Gastrocnemius medialis (tissue), 4 donors: ENCODE measurements around the gene PRR16. TPM values are rescaled to one million over a fixed set of nuclear protein-coding genes. Genes with fewer than 3 reads are reported as not detected.

ENCODE experiments used
- ATAC-seq, 2 donors: fragments of 150-250 bp; one replicate each; pipeline ENCODE4 v1.9.1; 2016
- DNase-seq, 2 donors: peaks; one replicate each; pipeline ENCODE4 v3.0.0-alpha.2; 2019
- H3K27ac ChIP-seq, 4 donors: fragments of 200-600 bp; sonication (generic); 1 replicate in 1 of 4; 2 replicates in 3 of 4; pipeline ENCODE4 v1.5.1; 2016 to 2018; ENCODE audit warnings: mild to moderate bottlenecking in 2 of 4, moderate library complexity in 1 of 4
- H3K27me3 ChIP-seq, 3 donors: fragments of 200-600 bp; sonication (generic) in 2 of 3; 1 replicate in 1 of 3; 2 replicates in 2 of 3; pipeline versions ENCODE4 v1.5.1 to v1.6.0; 2016 to 2019; ENCODE audit warnings: mild to moderate bottlenecking in 1 of 3, moderate library complexity in 1 of 3
- H3K36me3 ChIP-seq, 2 donors: fragments of 200-600 bp; sonication (generic) in 1 of 2; one replicate each; pipeline ENCODE4 v1.5.1; 2017 to 2018
- H3K4me1 ChIP-seq, 2 donors: fragments of 200-600 bp; sonication (generic) in 1 of 2; one replicate each; pipeline ENCODE4 v1.5.1; 2016 to 2017; ENCODE audit warnings: mild to moderate bottlenecking in 2 of 2
- H3K4me3 ChIP-seq, 4 donors: fragments of 200-600 bp; sonication (generic) in 3 of 4; 1 replicate in 1 of 4; 2 replicates in 3 of 4; pipeline ENCODE4 v1.5.1; 2016 to 2019; ENCODE audit warnings: mild to moderate bottlenecking in 2 of 4
- H3K9me3 ChIP-seq, 3 donors: fragments of 200-600 bp; sonication (generic) in 2 of 3; 1 replicate in 1 of 3; 2 replicates in 2 of 3; pipeline ENCODE4 v1.5.1; 2016 to 2019
- CTCF ChIP-seq, 5 experiments: fragments of 450-650 bp in 3 of 5; fragments of 200-600 bp in 2 of 5; sonication (generic) in 2 of 5; IDR thresholded peaks in 4 of 5; conservative IDR thresholded peaks in 1 of 5; 1 replicate in 4 of 5; 2 replicates in 1 of 5; pipeline ENCODE4 v1.5.1; 2016 to 2019; ENCODE audit warnings: antibody characterized with exemption in 5 of 5, mild to moderate bottlenecking in 3 of 5, moderate library complexity in 3 of 5
- POLR2A ChIP-seq, 2 donors: fragments of 450-650 bp; IDR thresholded peaks; one replicate each; pipeline ENCODE4 v1.6.1; 2017; ENCODE audit warnings: antibody characterized with exemption in 2 of 2, mild to moderate bottlenecking in 2 of 2, moderate library complexity in 2 of 2
- in situ Hi-C, 4 donors: fragments of 200-750 bp; cut with MboI; loops; one replicate each; pipeline versions ENCODE4 v1.15.0 to v1.8.0; 2017; ENCODE audit warnings: low sequenced_read_pairs in 4 of 4
- intact Hi-C: fragments of 100-400 bp; cut with DNase I; formaldehyde crosslinking; loops from one replicate; pipeline ENCODE4 v1.15.1; 2023; ENCODE audit warnings: low total_unique reads
- total RNA-seq, 4 donors: library from RNA; depleted of rRNA; stranded (reverse); fragments of >200 nt; gene quantifications; one replicate each; pipeline versions ENCODE4 v1.1.0 to v1.2.3, GENCODE V29; 2016

Gene PRR16
- total RNA-seq, 4 donors from 2014 or later: 0.66 to 3.9 (median 2.6) TPM

GRCh38 chr5:120576588-120576987, 112.5 kb downstream of the PRR16 start:
- no peak for TF ChIP-seq POLR2A (IDR thresholded peaks at IDR 0.05)
- TF ChIP-seq CTCF (IDR thresholded peaks at IDR 0.05 in 4 of 5, conservative IDR thresholded peaks at IDR 0.05 in 1 of 5): no peak
- Histone ChIP-seq H3K4me1 (no peaks in the 10 kb centered on the region), H3K9me3 (no peaks in the 10 kb centered on the region), H3K4me3 (no peak overlapping the region), H3K36me3 (no peaks in the 10 kb centered on the region), H3K27ac (no peak overlapping the region), H3K27me3 (no peaks in the 10 kb centered on the region)
- DNase-seq: no peak
- in situ Hi-C loops (no loop called here), intact Hi-C loops (no loop called here)
- no peak for ATAC-seq

DNA sequence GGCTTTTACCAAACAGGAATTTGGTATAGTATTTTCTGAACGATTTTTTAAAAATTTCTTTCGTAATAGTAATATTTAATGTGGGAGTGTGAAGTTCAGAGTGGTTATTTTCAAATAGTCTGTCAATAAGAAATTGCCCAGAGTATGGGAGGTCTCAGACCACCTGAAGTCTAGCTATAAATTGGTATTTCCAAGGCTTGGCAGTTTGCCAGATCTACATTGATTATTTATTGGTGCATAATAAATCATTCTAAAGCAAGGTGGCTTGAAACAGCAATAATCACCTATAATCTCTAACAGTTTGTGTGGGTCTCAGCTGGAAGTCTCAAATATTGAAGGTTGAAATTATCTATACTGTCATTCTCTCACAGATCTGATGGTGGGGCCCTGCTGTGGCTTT, 118.5 kb downstream of the PRR16 start:
- H3K27me3 ChIP-seq: no peaks in the 10 kb centered on the region
- H3K27ac ChIP-seq: no peak overlapping the region
- no peaks in the 10 kb centered on the region for H3K9me3 ChIP-seq
- H3K4me1 ChIP-seq: no peaks in the 10 kb centered on the region
- intact Hi-C loops (no loop called here), in situ Hi-C loops (no loop called here)
- ATAC-seq: no peak
- H3K36me3 ChIP-seq: no peaks in the 10 kb centered on the region
- TF ChIP-seq CTCF (IDR thresholded peaks at IDR 0.05 in 4 of 5, conservative IDR thresholded peaks at IDR 0.05 in 1 of 5) (no peak), POLR2A (IDR thresholded peaks at IDR 0.05) (no peak)
- no peak overlapping the region for H3K4me3 ChIP-seq
- no peak for DNase-seq

DNA sequence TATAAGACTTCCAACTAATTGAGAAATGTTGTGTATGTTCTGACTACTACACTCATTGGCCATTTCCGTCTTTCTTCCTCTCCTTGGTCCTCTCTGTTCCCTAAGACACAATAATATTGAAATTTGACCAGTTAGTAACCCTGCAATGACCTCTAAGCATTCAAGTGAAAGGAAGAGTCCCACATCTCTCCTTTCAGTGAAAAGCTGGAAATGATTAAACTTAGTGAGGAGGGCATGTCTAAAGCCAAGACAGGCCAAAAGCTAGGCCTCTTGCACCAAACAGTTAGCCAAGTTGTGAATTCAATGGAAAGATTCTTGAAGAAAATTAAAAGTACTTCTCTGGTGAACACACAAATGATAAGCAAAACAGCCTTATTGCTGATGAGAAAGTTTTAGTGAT, 122.5 kb downstream of the PRR16 start:
- H3K9me3 ChIP-seq: no peaks in the 10 kb centered on the region
- in situ Hi-C loops (no loop called here), intact Hi-C loops (no loop called here)
- DNase-seq: no peak
- TF ChIP-seq CTCF (IDR thresholded peaks at IDR 0.05 in 4 of 5, conservative IDR thresholded peaks at IDR 0.05 in 1 of 5) (no peak), POLR2A (IDR thresholded peaks at IDR 0.05) (no peak)
- H3K4me3 ChIP-seq: no peak overlapping the region
- H3K27ac ChIP-seq: no peak overlapping the region
- no peaks in the 10 kb centered on the region for H3K27me3 ChIP-seq
- H3K36me3 ChIP-seq: no peaks in the 10 kb centered on the region
- no peak for ATAC-seq
- no peaks in the 10 kb centered on the region for H3K4me1 ChIP-seq

- TF ChIP-seq POLR2A (IDR thresholded peaks at IDR 0.05): no peak
- TF ChIP-seq CTCF (IDR thresholded peaks at IDR 0.05 in 4 of 5, conservative IDR thresholded peaks at IDR 0.05 in 1 of 5): no peak
- no peaks in the 10 kb centered on the region for H3K9me3 ChIP-seq
- intact Hi-C loops: no loop called here
- no peak overlapping the region for H3K4me3 ChIP-seq
- no peak for DNase-seq
- in situ Hi-C loops: no loop called here
- H3K27me3 ChIP-seq: no peaks in the 10 kb centered on the region
- H3K27ac ChIP-seq: no peak overlapping the region
- no peaks in the 10 kb centered on the region for H3K36me3 ChIP-seq
- no peaks in the 10 kb centered on the region for H3K4me1 ChIP-seq
- ATAC-seq: no peak
These were observed 127.8 kb downstream of the PRR16 start for GRCh38 chr5:120591911-120592310.

GRCh38 chr5:120599576-120599975, 135.5 kb downstream of the PRR16 start:
- ATAC-seq (no peak), DNase-seq (no peak)
- H3K27me3 ChIP-seq: no peaks in the 10 kb centered on the region
- no peaks in the 10 kb centered on the region for H3K4me1 ChIP-seq
- intact Hi-C loops: no loop called here
- no peak overlapping the region for H3K27ac ChIP-seq
- in situ Hi-C loops: no loop called here
- no peaks in the 10 kb centered on the region for H3K36me3 ChIP-seq
- H3K9me3 ChIP-seq: no peaks in the 10 kb centered on the region
- no peak overlapping the region for H3K4me3 ChIP-seq
- TF ChIP-seq POLR2A (IDR thresholded peaks at IDR 0.05): no peak
- TF ChIP-seq CTCF (IDR thresholded peaks at IDR 0.05 in 4 of 5, conservative IDR thresholded peaks at IDR 0.05 in 1 of 5): no peak
